Spleen (tissue), 11 donors: ENCODE results near the gene ATXN7L3. TPM values are rescaled to one million over a fixed set of nuclear protein-coding genes. Genes with fewer than 3 reads are reported as not detected.

Source experiments
- DNase-seq: peaks from one replicate; pipeline ENCODE4 v3.0.0-alpha.2; 2020
- H3K27ac ChIP-seq, 8 donors: fragments of 200-600 bp; sonication (generic) in 7 of 8; 1 replicate in 4 of 8; 2 replicates in 4 of 8; pipeline versions ENCODE4 v1.5.0 to v1.8.0; 2016 to 2021; ENCODE audit warnings: inconsistent platforms in 4 of 8, mild to moderate bottlenecking in 4 of 8, moderate library complexity in 1 of 8
- H3K27me3 ChIP-seq, 7 donors: fragments of 200-600 bp; sonication (generic) in 6 of 7; replicated peaks in 1 of 7; 1 replicate in 4 of 7; 2 replicates in 3 of 7; pipeline versions ENCODE4 v1.5.0 to v1.8.0; 2016 to 2021; ENCODE audit warnings: inconsistent platforms in 3 of 7, mild to moderate bottlenecking in 1 of 7
- H3K36me3 ChIP-seq, 6 donors: fragments of 200-600 bp; sonication (generic) in 5 of 6; 1 replicate in 4 of 6; 2 replicates in 2 of 6; pipeline versions ENCODE4 v1.5.0 to v1.8.0; 2016 to 2021; ENCODE audit warnings: inconsistent platforms in 2 of 6
- H3K4me1 ChIP-seq, 6 donors: fragments of 200-600 bp; sonication (generic) in 5 of 6; 1 replicate in 3 of 6; 2 replicates in 3 of 6; pipeline versions ENCODE4 v1.5.0 to v1.8.0; 2016 to 2021; ENCODE audit warnings: inconsistent platforms in 3 of 6
- H3K4me3 ChIP-seq, 8 donors: fragments of 200-600 bp; sonication (generic) in 7 of 8; 1 replicate in 4 of 8; 2 replicates in 4 of 8; pipeline versions ENCODE4 v1.5.0 to v1.8.0; 2016 to 2021; ENCODE audit warnings: inconsistent platforms in 4 of 8, mild to moderate bottlenecking in 4 of 8, moderate library complexity in 2 of 8
- H3K9me3 ChIP-seq, 8 donors: fragments of 200-600 bp; sonication (generic) in 7 of 8; 1 replicate in 4 of 8; 2 replicates in 4 of 8; pipeline versions ENCODE4 v1.5.0 to v1.8.0; 2016 to 2021; ENCODE audit warnings: inconsistent platforms in 4 of 8
- POLR2A ChIP-seq, 3 donors: fragments of 450-650 bp; IDR thresholded peaks; one replicate each; pipeline ENCODE4 v1.5.1; 2017; ENCODE audit warnings: antibody characterized with exemption in 3 of 3, mild to moderate bottlenecking in 1 of 3
- POLR2AphosphoS5 ChIP-seq, 3 donors: sonication (generic); formaldehyde crosslinking; IDR thresholded peaks; one replicate each; pipeline ENCODE4 v1.5.1; 2017; ENCODE audit warnings: antibody characterized with exemption in 3 of 3
- WGBS, 5 donors: extraction: QIAGEN DNeasy Blood & Tissue Kit in 3 of 5; methylation state at CpG; one replicate each; pipeline versions ENCODE4 v1.1.5 to v1.1.7; 2013 to 2018; 5-methylcytosine and 5-hydroxymethylcytosine counted together
- intact Hi-C: fragments of 100-400 bp; cut with DNase I; formaldehyde crosslinking; loops from one replicate; pipeline ENCODE4 v1.15.0; 2023; ENCODE audit warnings: low total_unique reads
- polyA plus RNA-seq, 3 donors: library from polyadenylated mRNA; stranded (reverse); fragments of 200-250 nt; gene quantifications; one replicate each; pipeline ENCODE4 v1.2.1, GENCODE V29; 2013
- total RNA-seq, 7 donors: library from RNA; depleted of rRNA in 3 of 7; stranded (reverse); fragments of >200 nt in 3 of 7; fragmentation: NEBNext Ultra II Directional in 4 of 7; extraction: Animal tissue kit (Norgen Biotek cat#: 25700) in 4 of 7; gene quantifications; one replicate each; pipeline versions ENCODE4 v1.1.0 to v1.2.1, GENCODE V29; 2016 to 2021
- TF ChIP-seq, protein P1 (sequence below), 11 experiments: fragments of 200-600 bp in 7 of 11; fragments of 450-650 bp in 4 of 11; sonication (generic) in 4 of 11; IDR thresholded peaks in 8 of 11; conservative IDR thresholded peaks in 3 of 11; 1 replicate in 7 of 11; 2 replicates in 4 of 11; pipeline versions ENCODE4 v1.4.0 to v1.8.0; 2016 to 2021; ENCODE audit warnings: antibody characterized with exemption in 11 of 11, inconsistent platforms in 4 of 11, mild to moderate bottlenecking in 1 of 11
- donor health status: healthy with polysubstance abuse.
- donor health status: DM: no; HTN: no; CAD: no; lungs with moderate emphysema.
- donor health status: DM: no; HTN: no; CAD: no.
- donor health status: Bipolar disorder and iron deficiency.
- donor health status: healthy.
- donor health status: DM: no; HTN: no; CAD: no.
- donor health status: DM: yes; HTN: yes; CAD: no.

The ATXN7L3 gene
- total and polyA plus RNA-seq, 10 donors = 25.2 to 96.2 (median 61.2) TPM

DNA sequence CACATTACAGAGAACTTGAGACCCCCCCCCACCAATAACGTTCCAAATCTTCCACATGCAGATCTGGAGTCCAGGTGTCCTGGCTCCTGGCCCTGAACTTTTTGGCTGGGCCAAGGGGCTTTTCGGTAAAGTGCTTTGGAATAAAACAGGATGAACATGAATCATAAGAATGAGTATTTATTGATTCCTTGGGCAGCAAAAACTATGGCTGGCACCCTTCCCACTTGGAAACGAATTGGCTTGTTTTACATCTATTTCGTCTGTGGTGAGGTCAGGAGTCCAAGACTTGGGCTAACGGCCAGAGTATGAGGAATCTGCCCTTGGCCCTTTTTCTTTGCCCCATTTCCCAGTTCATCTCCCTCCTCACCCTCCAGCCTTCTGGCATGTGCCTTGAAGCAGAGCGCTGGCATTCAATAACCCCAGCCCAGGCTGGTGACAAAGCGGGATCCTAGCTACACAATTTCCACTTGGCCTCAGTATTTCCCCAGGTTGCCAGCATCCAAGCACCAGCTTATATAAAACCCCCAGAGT lies 23.9 kb upstream of the ATXN7L3 start:
- intact Hi-C loops = loop anchor here (10.0 kb wide), 1 partner anchor 51 kb away; no protein-coding TSS in a partner anchor
- Histone ChIP-seq H3K27ac (peak overlapping the region in 5 of 8 donors; percentile 15 to 100 (median 97)), H3K9me3 (no peaks in the 10 kb centered on the region), H3K4me1 (peaks cover 10 to 31% (median 24%) of the 10 kb centered on the region in 6 donors), H3K27me3 (no peaks in the 10 kb centered on the region), H3K36me3 (no peaks in the 10 kb centered on the region), H3K4me3 (no peak overlapping the region)
- 54 to 79% (median 68%) methylated on average over 7 of the region's 7 CpGs for WGBS, 5 donors
- TF ChIP-seq POLR2AphosphoS5 (IDR thresholded peaks at IDR 0.05) (peak in 2 of 3 donors; percentile 25 to 49), POLR2A (IDR thresholded peaks at IDR 0.05) (no peak)
- TF ChIP-seq, protein P1, sequence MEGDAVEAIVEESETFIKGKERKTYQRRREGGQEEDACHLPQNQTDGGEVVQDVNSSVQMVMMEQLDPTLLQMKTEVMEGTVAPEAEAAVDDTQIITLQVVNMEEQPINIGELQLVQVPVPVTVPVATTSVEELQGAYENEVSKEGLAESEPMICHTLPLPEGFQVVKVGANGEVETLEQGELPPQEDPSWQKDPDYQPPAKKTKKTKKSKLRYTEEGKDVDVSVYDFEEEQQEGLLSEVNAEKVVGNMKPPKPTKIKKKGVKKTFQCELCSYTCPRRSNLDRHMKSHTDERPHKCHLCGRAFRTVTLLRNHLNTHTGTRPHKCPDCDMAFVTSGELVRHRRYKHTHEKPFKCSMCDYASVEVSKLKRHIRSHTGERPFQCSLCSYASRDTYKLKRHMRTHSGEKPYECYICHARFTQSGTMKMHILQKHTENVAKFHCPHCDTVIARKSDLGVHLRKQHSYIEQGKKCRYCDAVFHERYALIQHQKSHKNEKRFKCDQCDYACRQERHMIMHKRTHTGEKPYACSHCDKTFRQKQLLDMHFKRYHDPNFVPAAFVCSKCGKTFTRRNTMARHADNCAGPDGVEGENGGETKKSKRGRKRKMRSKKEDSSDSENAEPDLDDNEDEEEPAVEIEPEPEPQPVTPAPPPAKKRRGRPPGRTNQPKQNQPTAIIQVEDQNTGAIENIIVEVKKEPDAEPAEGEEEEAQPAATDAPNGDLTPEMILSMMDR (IDR thresholded peaks at IDR 0.05 in 8 of 11, conservative IDR thresholded peaks at IDR 0.05 in 3 of 11) = no peak
- DNase-seq = no peak

GRCh38 chr17:44222112-44222869 lies 22.6 kb upstream of the ATXN7L3 start:
- Histone ChIP-seq H3K36me3 (peaks cover 0 to 5% (median 0%) of the 10 kb centered on the region in 6 donors), H3K4me1 (peaks cover 18 to 42% (median 35%) of the 10 kb centered on the region in 6 donors), H3K9me3 (no peaks in the 10 kb centered on the region), H3K4me3 (peak overlapping the region; percentile 75 to 96 (median 87)), H3K27ac (peak overlapping the region; percentile 97 to 100 (median 99)), H3K27me3 (no peaks in the 10 kb centered on the region)
- intact Hi-C loops = loop anchor here (10.0 kb wide), 1 partner anchor 53 kb away; no protein-coding TSS in a partner anchor
- WGBS, 5 donors = 6 to 10% (median 6%) methylated on average over 29 to 36 of the region's 36 CpGs
- TF ChIP-seq, protein P1 (IDR thresholded peaks at IDR 0.05 in 8 of 11, conservative IDR thresholded peaks at IDR 0.05 in 3 of 11) = peak in 6 of 11 experiments; percentile 23 to 42 (median 32)
- TF ChIP-seq POLR2AphosphoS5 (IDR thresholded peaks at IDR 0.05) (peak; percentile 62 to 87 (median 83)), POLR2A (IDR thresholded peaks at IDR 0.05) (peak in 1 of 3 donors; percentile 68)
- DNase-seq = peak; percentile 92

DNA sequence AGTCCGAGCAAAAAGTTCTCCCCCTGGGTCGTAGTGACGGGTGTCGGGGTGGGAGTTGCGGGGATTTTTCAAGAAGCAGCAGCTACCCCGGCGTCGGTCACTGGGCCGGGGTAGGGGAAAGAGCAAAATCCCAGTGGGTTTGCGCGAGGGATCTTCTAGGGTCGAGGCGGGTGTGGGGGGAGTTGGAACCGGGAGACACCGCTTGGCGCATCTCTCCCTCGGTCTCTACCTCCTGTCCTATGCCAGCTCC lies 22.1 kb upstream of the ATXN7L3 start:
- Histone ChIP-seq H3K27me3 (no peaks in the 10 kb centered on the region), H3K27ac (peak overlapping the region; percentile 97 to 100 (median 99)), H3K4me3 (peak overlapping the region; percentile 75 to 96 (median 87)), H3K4me1 (peaks cover 23 to 47% (median 40%) of the 10 kb centered on the region in 6 donors), H3K36me3 (peaks cover 0 to 10% (median under 1%) of the 10 kb centered on the region in 6 donors), H3K9me3 (no peaks in the 10 kb centered on the region)
- TF ChIP-seq POLR2AphosphoS5 (IDR thresholded peaks at IDR 0.05) (no peak), POLR2A (IDR thresholded peaks at IDR 0.05) (no peak)
- TF ChIP-seq, protein P1 (IDR thresholded peaks at IDR 0.05 in 8 of 11, conservative IDR thresholded peaks at IDR 0.05 in 3 of 11) = no peak
- no peak for DNase-seq
- intact Hi-C loops = loop anchor here (10.0 kb wide), 1 partner anchor 53 kb away; no protein-coding TSS in a partner anchor
- WGBS, 5 donors = 1% methylated on average over 17 of the region's 17 CpGs
